C1 segment of cervical spinal cord (tissue), 14 donors: ENCODE results near the gene ARPP19.
A peak's percentile ranks its signal among the peaks of the same experiment; 100 is the strongest.
"Not testable (repeated sequence)": the region's sequence is repeated elsewhere in the genome, so short reads cannot be mapped to it uniquely, and the experiment has no call there.

Source experiments
- DNase-seq, 14 donors: peaks; one replicate each; lab custom pipeline; 2025; lab: John Stamatoyannopoulos, UW

Gene ARPP19

DNA sequence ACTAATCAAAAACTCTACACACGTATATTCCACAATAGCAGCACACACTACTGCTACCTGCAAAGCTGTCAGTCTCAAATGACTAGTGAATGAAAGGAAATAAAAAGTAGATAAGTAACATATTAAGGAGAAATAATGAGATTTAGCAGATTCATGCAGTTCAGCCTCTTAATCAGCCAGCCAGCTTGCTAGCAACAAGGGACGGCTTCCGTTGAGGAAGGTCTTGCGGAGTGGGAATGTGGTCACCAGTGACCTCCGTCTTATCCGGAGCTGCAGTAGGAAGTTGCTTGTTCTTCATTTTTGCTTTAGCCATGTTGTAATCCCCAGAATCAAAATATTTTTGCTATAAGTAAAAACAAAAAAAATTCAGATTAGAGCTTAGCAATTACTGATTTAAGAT is 17.1 kb downstream of the ARPP19 start:
- no peak for DNase-seq

DNA sequence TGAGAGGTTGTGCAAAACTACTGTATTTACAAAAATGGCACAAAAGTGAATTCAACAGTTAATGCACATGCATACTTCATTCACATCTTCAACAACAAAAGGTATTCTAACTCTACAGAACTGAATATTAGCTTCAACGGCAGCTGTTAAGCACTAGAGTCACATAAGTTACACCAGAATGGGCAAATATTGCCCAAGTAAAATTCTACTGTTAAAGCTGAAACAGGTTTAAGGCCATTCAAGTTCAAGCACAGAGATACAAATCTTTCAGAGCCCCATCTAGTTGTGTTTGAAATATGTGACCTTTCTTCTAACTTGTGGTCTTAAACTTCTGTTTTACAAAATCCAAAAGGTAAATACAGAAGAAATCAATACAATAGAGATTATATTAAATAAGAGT is 17.6 kb downstream of the ARPP19 start:
- not testable (repeated sequence) for DNase-seq

DNA sequence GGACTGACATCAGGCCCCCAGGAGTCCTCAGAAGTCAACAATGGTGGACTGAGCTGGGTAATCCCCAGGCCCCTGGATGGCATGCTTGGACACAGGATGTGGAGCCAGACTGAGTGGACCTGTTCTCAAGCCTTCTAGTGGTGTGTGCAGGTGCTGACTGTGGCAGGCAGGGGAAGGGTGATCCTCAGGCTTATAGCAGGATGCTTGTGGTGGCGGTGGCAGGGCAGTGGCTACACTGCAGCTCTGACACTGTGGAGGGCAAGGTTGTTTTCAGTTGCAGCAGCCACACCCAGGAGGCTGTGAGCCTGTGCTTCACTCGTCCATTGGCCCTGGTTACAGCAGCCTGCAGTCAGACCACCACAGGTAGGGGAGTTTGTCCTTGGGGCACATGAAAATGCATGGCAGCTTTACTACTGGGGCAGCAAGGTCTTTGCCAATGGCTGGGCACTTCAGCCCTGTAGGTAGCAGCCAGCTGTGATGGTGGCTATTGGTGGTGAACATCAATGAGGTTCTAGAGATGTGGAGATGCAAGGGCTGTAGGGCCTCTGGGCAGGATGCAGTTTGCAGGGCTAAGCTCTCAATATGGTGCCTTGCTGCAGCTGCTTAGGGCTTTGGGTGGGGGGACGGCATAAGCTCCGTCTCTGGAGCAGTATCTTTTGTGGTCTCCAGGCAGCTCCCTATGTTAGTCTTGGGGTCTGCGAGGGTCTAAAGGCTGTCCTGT is 22.6 kb downstream of the ARPP19 start:
- DNase-seq = no peak

DNA sequence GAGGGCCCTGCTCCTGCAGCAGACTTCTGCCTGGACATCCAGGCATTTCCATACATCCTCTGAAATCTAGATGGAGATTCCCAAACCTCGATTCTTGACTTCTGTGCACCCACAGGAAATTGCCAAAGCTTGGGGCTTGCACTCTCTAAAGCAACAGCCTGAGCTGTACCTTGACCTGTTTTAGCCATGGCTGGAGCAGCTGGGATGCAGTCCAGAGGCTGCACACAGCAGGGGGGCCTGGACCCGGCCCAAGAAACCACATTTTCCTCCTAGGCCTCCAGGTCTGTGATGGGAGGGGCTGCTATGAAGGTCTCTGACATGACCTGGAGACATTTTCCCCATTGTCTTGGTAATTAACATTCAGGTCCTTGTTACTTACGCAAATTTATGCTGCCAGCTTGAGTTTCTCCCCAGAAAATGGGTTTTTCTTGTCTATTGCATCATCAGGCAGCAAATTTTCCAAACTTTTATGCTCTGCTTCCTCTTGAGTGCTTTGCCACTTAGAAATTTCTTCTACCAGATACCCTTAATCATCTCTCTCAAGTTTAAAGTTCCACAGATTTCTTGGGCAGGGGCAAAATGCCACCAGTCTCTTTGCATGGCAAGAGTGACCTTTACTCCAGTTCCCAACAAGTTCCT is 28.3 kb downstream of the ARPP19 start:
- no peak for DNase-seq

DNA sequence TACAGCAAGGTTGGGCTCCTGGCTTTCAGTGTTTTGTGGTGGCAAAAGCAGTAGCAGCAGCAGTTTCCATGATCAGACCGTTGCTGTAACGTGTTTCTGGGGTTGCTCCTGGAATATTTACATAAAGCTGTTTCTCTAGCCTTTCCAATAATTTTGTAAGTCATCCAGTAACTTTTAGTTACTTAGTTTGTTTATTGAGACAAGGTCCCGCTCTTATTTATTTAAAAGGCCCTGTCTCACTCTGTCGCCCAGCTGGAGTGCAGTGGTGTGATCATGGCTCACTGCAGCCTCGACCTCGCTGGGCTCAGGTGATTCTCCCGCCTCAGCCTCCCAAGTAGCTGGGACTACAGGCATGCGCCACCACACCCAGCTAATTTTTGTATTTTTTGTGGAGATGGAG is 31.4 kb downstream of the ARPP19 start:
- no peak for DNase-seq

DNA sequence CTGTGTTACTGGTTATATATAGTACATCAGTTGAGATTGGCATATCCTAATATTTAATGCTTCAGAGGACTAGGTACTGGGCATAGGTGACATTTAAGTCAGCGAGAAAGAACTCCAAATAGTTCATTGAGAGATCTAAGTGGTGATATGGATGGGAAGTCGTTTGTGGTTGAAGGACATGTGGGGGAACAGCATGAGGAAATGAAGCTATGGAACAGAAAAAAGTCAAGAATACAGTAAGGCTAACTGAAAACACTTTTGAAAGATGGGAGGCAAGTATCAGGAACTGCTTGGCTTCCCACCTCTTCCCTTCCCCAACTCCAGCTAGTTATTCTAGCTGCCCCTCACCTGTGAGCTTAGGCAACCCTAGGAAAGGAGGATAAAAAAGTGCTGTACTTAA is 36.4 kb downstream of the ARPP19 start:
- no peak for DNase-seq

DNA sequence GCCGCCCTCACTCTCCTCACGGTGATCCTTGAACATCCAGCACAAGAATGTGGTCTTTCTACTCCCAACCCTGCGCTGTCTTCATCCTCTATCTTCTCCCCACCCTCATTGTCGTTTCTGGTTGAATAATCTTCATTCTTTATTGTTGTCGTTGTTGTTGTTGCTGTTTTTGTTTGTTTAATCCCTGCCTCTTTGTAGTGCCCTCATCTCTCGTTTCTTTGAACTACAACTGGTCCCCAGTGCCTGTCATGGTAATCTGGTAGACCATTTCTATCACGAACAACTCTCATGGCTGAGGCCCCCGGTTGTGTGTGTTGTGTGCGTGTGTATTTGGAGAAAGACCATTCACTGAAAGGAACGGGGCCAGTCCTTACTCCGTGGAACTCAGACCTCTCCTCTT is 38.9 kb downstream of the ARPP19 start:
- DNase-seq = peak in 1 of 14 donors; percentile 17

DNA sequence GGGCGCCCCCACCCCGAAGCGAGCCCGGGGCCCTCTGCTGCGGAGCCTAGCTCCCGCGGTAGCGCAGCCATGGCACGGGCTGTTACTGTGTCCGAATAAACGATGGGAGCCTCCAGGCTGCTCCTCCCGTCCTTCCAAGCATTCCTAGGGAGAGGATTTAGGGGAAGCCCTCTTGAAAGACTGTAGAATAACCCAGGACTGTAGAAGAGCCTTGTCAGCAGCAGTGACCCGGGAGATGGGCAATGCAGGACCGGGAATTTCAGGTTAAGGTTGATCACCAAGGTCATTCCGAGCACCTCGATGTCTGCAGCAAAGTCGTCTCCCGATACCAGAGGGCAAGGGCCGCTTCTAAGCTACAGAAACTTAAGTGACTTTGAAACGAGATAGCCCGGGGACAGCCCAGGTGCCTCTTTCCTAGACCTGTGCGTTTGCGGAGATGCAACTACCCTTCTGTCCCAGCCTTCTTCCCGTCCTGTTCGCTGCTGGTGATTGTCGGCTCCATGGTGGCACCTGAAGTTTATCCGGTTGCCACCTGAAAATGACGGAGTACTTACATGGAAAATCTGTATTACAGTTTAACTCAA is 39.4 kb downstream of the ARPP19 start:
- peak in 8 of 14 donors; percentile 42 to 76 (median 64) for DNase-seq

DNA sequence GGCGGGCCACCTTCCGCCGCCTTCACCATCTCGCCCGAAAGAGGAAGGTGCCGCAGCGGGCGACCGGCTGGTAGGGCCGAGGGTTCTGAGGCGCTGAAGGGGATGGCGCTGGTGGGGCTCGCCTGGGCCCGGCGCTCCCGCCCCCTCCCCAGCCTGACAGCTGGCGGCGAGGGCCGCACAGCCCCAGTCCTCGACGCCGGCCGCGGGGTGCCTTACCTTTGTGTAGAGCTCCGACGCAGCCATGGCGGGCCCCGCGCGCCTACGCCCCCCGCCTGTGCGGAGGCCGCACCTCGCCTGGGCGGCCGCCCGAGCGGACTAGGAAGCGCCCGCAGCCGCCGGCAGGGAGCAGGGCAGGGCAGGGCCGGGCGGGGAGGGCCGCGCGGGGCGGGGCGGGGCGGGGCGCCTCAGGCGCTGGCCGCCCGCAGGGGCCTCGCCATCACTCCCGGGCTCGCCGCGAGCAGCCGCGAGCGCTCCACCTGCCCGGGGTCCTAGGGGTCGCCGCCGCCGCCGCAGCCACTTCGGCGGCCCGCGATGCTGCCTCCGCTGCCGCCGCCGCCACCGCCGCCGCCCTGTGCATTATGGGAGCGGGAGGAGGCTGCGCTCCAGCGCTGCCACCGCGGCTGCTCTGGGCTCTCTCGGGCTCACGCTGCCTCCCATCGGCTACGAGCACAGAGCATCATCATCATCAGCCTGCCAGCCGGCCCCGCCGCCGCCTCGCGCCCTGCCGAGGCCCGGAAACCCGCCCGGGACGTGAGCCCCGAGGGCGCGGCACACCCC is 40.1 kb downstream of the ARPP19 start, which contains the start of gene MYO5A:
Gene MYO5A, minus strand, starts transcription at position 317 of the 777 bp plus-strand sequence. Its CDS starts 74 bp downstream, at position 243.
- DNase-seq = peak in 13 of 14 donors; percentile 31 to 89 (median 76)

DNA sequence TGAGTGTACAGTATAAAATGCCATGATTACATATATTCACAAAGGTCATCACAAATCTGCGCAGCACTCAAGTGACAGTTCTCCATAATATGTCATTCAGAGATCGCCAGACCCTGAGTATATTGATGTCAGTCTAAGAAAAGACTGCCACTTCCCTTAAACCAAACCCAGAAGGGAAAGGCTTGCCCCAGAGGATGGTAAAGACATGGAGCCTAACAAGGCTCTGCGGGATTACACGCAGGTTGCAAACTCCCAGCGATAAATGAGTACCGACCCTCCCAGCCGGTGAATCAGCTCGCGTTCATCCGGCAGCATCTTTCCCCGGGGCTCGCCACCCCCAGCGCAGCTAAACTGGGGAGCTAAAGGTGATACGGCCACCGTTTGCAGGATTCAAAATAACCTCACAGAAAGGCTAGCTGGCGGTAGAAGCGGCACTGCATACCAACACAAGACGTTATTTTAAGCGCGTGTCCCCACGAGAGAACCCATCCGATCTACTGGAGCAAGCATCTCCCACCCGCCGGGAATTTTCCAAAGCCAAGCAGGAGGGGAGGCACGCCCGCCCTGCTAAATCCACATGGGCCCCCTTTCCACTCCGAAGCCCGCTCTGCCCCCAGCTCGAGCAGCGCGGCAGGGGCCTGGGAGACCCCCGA is 40.8 kb downstream of the ARPP19 start:
- peak in 11 of 14 donors; percentile 34 to 70 (median 61) for DNase-seq

DNA sequence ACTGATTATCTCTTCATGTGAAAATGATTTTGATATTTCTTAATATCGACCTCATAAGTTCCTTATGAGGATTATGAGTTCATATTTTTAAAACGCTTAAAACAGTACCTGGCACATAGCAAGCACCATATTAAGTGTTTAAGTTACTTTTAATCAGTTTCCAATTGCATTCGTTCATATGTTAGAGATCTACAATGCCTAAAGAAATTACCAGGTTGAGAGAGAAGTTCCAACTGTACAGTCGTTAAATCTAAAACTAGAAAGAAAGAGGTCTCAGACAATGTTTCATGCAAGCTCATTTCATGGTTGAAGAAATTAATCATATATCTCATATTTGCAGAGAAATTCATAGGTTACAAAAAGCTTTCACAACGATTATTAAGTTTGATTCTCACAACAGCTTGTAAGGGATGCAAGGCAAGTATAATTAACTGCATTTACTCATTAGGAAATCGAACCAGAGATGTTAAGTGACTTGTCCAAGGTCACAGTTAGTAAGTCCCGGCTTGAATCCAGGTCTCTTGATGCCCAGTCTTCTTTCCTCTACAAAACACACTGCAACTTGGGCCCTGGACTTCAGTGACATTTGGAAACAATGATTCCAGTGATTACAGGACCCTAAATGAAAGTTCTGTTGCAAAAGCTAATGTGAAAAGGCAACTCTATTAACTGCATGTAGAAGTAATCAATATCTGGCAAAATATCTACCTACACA is 41.5 kb downstream of the ARPP19 start:
- DNase-seq = no peak

DNA sequence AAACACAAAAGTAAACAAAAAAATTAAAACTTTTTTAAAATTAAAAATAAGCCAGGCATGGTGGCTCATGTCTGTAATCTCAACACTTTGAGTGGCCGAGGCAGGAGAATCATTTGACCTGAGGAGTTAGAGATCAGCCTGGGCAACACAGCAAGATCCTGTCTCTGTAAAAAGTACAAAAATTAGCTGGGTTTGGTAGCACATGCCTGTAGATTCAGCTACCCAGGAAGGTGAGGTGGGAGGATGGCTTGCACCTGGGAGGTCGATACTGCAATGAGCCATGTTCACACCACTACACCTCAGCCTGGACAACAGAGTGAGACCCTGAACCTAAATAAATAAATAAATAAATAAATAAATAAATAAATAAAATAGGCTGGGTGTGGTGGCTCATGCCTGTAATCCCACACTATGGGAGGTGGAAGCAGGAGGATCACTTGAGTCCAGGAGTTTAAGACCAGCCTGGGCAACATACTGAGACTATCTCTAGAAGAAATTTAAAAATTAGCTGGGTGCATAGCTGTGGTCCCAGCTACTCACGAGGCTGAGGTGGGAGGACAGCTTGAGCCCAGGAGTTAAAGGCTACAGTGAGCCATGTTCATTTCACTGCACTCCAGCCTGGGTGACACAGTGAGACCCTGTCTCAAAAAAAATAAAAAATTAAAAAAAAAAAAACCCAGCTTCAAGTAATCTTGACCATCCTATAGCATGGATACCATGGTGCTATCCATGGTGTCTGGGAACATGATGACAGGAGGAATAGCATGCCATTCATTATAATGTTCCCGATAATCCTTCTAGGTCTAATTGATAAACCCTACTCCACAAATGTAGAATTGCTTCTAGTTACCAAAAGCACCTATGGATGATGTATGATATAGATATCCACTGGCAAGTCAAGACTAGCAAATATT is 44.4 kb downstream of the ARPP19 start:
- no peak for DNase-seq

DNA sequence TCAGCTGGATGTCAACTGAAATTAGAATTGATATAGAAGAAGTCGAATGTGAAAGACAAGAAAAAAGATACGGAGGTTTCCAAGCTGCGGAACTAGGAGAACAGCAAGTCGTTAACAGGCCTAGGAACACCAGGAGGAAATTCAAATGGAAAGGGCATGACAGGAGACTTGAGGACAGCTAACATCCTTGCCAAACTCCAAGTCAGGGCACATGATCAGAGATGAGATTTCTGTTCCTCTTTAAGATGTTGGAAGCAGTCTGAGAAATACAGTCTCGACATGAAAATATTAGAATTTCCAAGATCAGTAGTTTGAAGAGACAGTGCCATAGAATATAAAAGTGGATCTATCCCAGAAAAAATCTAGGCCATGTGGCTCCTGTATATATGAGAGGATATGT is 45.2 kb downstream of the ARPP19 start:
- DNase-seq = no peak

DNA sequence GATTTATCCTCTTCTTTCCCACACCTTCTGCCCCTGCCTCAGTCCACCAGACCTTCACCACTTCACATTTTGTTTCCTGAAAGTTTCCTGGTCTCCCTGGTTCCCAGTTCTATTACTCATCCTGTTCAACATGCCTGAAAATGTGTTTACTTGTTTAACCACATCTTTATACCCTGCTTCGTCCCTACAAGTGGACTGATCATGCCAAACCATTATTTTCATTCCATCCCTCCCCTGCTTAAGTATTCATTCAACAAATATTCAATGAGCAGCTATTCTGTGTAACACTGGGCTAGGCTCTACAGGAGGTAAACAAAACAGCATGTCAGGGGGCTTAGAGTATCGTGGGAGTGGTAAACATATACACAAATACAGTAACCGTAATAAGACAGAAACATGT is 45.6 kb downstream of the ARPP19 start:
- DNase-seq = no peak

DNA sequence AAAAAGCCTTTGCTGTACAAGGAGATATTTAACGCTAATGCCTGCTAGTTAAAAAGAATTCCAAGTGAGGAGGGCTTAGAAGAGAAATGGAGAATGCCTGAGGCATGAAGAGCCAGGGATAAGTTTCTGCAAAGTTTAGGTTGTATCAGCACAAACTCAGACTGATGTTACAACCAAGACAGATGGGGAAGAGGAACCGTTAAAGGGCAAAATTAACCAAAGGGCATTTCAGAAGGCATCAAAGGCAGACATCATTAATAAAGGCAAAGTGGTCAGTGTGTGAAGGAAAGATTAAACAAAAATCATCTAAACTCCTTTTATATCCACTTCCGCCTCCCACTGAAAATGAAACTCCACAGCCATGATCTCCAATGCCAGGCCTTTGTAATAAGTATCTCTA is 47.1 kb downstream of the ARPP19 start:
- DNase-seq = no peak

DNA sequence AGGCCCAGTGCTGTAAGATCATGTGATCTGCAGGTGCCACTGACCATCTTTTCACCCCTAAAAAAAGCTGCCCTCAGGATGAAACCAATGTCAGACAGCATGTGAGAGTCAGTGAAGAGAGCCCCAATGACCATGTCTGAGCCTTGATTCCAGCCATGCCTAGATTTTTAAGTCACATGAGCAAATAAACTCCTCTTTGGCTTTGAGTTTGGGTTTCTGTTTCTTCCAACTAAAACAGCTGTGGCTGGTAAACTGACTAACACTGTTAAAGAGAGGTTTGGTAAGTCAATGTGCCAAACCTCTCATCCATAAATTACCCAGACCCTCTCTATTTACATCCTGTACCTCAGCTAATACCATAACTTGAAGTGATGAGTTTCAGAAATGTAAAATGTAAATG is 48.4 kb downstream of the ARPP19 start:
- no peak for DNase-seq

DNA sequence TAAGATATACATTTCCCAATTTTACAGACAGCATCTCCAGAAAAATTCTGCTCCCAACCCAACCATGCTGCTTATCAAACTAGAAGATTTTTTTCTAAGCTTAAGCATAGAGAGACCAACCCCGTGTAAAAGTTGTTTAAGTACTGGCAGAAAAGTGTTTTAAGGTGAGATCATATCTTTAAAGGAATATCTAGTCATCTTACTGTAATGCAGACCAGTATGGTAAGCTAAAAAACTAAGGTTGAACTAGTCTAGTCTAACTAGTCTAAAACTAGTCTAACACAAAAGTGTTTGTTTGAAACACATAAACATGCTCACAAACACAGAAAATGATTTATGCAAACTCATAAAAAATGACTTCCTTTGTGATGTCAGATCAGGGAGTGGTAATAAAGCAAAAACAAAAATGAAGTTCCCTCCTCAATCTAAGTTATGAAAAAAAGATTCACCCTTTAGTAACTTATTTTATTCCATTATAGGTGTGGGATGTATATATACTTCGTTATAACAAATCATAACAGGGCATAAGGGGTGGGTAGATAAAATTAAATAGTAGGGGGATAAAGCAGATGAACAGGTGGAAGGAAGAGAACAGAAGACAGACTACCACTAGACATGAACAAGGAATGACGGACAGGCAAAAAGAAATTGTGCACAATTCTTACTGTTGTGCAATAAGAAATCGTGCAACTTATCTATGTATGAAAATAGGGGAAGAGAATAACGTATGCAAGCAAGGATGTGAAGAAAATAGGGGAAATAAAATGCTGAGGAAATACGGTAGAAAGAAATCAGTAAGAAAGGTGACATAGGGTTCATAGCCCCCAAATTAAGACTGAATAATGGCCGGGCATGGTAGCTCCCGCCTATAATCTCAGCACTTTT is 50.1 kb downstream of the ARPP19 start:
- DNase-seq = no peak

DNA sequence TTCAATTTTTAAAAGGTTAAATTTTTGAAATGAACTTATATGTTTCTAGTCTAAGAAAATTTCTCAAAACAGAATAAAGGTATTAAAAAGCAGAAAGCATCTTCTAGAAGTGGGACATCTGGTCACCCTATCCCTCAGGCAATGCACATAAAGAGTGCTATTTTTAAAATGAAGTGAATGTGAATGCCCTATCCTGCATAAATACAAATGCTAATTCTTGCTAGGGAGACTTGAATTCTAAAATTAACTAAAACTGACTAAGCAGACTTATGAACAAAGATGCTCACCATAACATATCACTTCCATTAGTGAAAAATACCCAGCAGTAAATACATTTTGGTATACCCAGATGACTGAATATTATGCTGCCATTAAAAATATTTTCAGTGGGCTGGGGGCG is 51.8 kb downstream of the ARPP19 start:
- no peak for DNase-seq

DNA sequence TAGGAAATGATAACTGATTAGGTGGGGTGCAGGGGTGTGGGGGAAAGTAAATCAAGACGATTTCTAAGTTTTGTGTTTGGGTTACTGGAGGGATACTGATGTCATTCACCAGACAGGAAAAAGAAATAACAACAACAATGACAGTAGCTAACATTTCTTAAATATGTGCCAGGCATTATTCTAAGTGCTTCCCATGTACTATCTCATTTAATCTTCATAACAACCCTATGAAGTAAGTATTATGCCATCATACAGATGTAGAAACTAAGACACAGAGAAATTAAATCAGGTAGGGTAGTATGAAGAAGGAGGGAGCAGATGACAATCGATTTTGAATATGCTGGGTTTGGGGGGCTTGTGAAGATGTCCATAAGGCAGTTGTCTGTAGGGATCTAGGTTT is 53.5 kb downstream of the ARPP19 start:
- no peak for DNase-seq
